ENCODE measurements around the gene PRDX5. TPM values are rescaled to one million over a fixed set of nuclear protein-coding genes. Genes with fewer than 3 reads are reported as not detected.

Gene PRDX5
- total and polyA plus RNA-seq, 9 of the 15 experiments (the other 6 are each of a cell fraction or from before 2014, with no cell fraction given) = 40.8 to 327 (median 204) TPM

DNA sequence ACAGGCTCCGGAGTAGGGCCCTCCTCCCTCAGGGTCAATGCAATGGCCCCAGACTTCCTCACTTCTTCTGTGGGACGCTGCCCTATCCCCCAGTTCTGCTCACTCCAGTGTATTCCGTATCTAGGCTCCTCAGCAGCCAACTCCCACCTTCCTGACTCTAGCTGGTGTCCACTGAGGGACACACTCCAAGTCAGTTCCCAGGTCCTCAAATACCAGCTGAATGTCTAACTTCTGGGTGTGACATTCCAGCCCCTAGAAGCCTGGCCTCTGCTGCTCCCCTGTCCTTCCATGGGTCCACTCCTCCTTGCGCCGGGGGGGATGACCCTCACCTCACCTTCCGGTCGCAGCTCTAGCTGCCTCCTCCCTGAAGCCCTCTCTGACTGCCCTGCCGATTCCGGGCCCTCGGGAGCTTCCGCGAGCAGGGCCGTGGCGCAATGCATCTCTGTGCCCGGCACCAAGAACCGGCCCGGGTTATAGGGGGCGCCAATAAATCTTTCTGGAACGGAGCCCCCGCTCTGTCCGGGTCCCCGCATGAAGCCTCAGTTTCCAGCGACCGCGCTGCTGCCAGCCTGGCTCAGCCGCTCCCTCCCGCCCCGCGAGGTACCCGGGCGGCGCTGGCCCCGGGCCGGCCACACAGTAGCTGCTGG is 48.9 kb upstream of the PRDX5 start (continued):
- no peak for TF ChIP-seq EHMT2 (IDR thresholded peaks at IDR 0.05)
- peak; percentile 30; the same call in 1 of the 2 replicates for TF ChIP-seq BRD4 (IDR thresholded peaks at IDR 0.05)
- TF ChIP-seq RBBP5 (IDR thresholded peaks at IDR 0.05; ENCODE audit: borderline replicate concordance, insufficient read depth, low read length, poor library complexity, severe bottlenecking) = peak; percentile 9
- TF ChIP-seq TFE3 (CRISPR knock-in tag; IDR thresholded peaks at IDR 0.05) = no peak
- no peak for TF ChIP-seq THRAP3 (IDR thresholded peaks at IDR 0.05; ENCODE audit: borderline replicate concordance)
- no peak for TF ChIP-seq SETDB1 (IDR thresholded peaks at IDR 0.05; ENCODE audit: low read length)
- no peak for TF ChIP-seq TCFL5 (CRISPR knock-in tag; conservative IDR thresholded peaks at IDR 0.05)
- no peak for TF ChIP-seq ZNF445 (CRISPR knock-in tag; IDR thresholded peaks at IDR 0.05; ENCODE audit: low read depth)
- TF ChIP-seq, protein P1, sequence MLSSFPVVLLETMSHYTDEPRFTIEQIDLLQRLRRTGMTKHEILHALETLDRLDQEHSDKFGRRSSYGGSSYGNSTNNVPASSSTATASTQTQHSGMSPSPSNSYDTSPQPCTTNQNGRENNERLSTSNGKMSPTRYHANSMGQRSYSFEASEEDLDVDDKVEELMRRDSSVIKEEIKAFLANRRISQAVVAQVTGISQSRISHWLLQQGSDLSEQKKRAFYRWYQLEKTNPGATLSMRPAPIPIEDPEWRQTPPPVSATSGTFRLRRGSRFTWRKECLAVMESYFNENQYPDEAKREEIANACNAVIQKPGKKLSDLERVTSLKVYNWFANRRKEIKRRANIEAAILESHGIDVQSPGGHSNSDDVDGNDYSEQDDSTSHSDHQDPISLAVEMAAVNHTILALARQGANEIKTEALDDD (IDR thresholded peaks at IDR 0.05) = no peak
- TF ChIP-seq HBP1 (CRISPR knock-in tag; IDR thresholded peaks at IDR 0.05) = no peak
- no peak for TF ChIP-seq REST (IDR thresholded peaks at IDR 0.05; ENCODE audit: borderline replicate concordance)
- peak; percentile 12; the same call in 1 of the 2 replicates for TF ChIP-seq REST (CRISPR knock-in tag; IDR thresholded peaks at IDR 0.05; ENCODE audit: low read depth)
- TF ChIP-seq POLR2H (tag; IDR thresholded peaks at IDR 0.05; ENCODE audit: low read depth) = no peak; the same call in 1 of the 2 replicates
- no peak for TF ChIP-seq TARDBP (IDR thresholded peaks at IDR 0.05)
- TF ChIP-seq ZNF253 (CRISPR knock-in tag; conservative IDR thresholded peaks at IDR 0.05) = no peak
- no peak for TF ChIP-seq ZZZ3 (IDR thresholded peaks at IDR 0.05)
- 0 out of 2 replicates have a peak, but pooled peaks have one; percentile 25 for TF ChIP-seq SMARCE1 (IDR thresholded peaks at IDR 0.05)
